SJSA1 (cell line): Measurements from ENCODE around the gene TBP. TPM values are rescaled to one million over a fixed set of nuclear protein-coding genes. Genes with fewer than 3 reads are reported as not detected.
A peak's percentile ranks its signal among the peaks of the same experiment; 100 is the strongest.
"Not testable (repeated sequence)": the region's sequence is repeated elsewhere in the genome, so short reads cannot be mapped to it uniquely, and the experiment has no call there.

Source experiments
- DNase-seq, 2 experiments: peaks; one replicate each; pipeline ENCODE4 v3.0.0-alpha.2; 2015 to 2020; ENCODE audit warnings: low spot score in 2 of 2, low read depth in 1 of 2
- H3K27ac ChIP-seq: fragments of 250-450 bp; sonication (Bioruptor Pico); 2 replicates; pipeline ENCODE4 v1.5.1; 2020; ENCODE audit warnings: mild to moderate bottlenecking, moderate library complexity
- H3K27me3 ChIP-seq: fragments of 250-450 bp; sonication (Bioruptor Pico); replicated peaks from 2 replicates; pipeline ENCODE4 v1.5.1; 2020; ENCODE audit warnings: mild to moderate bottlenecking, moderate library complexity
- H3K36me3 ChIP-seq: fragments of 250-450 bp; sonication (Bioruptor Pico); 2 replicates; pipeline ENCODE4 v1.5.1; 2020; ENCODE audit warnings: mild to moderate bottlenecking
- H3K4me1 ChIP-seq: fragments of 250-450 bp; sonication (Bioruptor Pico); replicated peaks from 2 replicates; pipeline ENCODE4 v1.6.1; 2021; ENCODE audit warnings: mild to moderate bottlenecking
- H3K4me3 ChIP-seq: fragments of 250-450 bp; sonication (Bioruptor Pico); 2 replicates; pipeline ENCODE4 v1.5.1; 2020; ENCODE audit warnings: mild to moderate bottlenecking
- H3K9me3 ChIP-seq: fragments of 250-450 bp; sonication (Bioruptor Pico); replicated peaks from 2 replicates; pipeline ENCODE4 v1.5.1; 2020; ENCODE audit warnings: mild to moderate bottlenecking
- total RNA-seq: library from RNA; depleted of rRNA; stranded (reverse); fragments of >200 nt; shearing (Covaris generic); gene quantifications from 2 replicates; pipeline ENCODE4 v1.2.3, GENCODE V29; 2014; rRNA removed

The TBP gene
- 18.0 and 25.0 TPM in 2 replicates for total RNA-seq

DNA sequence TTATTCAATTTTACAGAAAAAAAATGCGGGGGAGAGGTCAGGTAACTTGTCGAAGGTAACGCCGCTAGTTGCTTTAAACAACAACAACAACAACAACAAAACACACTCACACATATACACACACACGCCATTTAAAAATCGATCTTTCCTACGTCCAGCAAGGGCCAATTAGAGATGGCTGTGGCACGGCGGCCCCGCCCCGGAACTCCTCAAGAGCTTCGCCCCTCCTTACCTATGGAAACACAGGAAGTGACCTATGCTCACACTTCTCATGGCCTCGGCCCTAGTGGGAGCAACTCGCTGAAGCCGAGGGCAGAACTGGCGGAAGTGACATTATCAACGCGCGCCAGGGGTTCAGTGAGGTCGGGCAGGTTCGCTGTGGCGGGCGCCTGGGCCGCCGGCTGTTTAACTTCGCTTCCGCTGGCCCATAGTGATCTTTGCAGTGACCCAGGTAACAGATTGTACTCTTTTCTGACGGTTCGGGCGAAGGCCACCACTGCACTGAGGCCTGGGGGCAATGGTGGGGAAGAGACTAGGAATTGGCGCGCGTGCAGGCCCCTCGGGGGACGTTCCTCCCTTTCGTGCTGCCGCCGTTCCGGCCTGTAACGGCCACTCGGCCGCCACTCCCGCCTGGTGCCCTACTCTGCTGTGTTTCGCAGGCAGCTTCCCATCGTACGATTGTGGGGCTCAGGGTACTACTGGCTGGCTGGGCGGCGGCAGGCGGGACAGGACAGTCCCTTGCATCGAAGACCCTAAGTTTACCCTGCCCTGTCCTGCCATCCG lies at the start of gene TBP:
Gene TBP (plus strand): TSS at position 357 of the 783 bp plus-strand sequence. CDS start 2,661 bp downstream, outside the sequence.
- peaks cover 53% of the 10 kb centered on the region for H3K36me3 ChIP-seq
- H3K27me3 ChIP-seq = no peaks in the 10 kb centered on the region
- DNase-seq = peak; percentile 94 to 97
- H3K9me3 ChIP-seq = no peaks in the 10 kb centered on the region
- H3K4me3 ChIP-seq = peak within 1 kb of the TSS; percentile 81
- H3K4me1 ChIP-seq = peaks cover 17% of the 10 kb centered on the region
- peak within 1 kb of the TSS; percentile 98 for H3K27ac ChIP-seq

DNA sequence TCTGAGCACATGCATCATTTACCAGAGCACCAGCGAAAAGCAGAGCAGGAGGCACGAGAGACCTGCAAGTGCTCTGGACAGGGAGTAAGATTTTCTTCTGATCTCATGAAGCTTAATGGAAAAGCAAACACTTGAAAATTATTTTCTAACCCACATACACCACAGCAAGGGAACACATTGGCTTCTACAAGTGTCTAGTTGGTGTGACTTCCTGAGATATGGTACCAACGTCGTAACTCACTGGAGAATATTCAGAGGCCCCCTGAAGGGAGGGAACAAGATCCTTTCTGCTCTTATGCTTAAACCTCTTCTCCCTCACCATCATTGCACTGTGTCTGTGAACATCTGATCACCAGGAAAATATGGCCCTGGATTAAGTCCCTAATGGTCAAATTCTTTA lies 49.7 kb upstream of the TBP start:
- Histone ChIP-seq H3K4me1 (no peaks in the 10 kb centered on the region), H3K27me3 (peaks cover 4% of the 10 kb centered on the region; the same call in 1 of the 2 replicates), H3K27ac (no peak overlapping the region), H3K9me3 (no peaks in the 10 kb centered on the region), H3K36me3 (no peaks in the 10 kb centered on the region), H3K4me3 (no peak overlapping the region)
- no peak for DNase-seq

- H3K9me3 ChIP-seq = no peaks in the 10 kb centered on the region
- no peak overlapping the region for H3K27ac ChIP-seq
- H3K27me3 ChIP-seq = peaks cover 4% of the 10 kb centered on the region; the same call in 1 of the 2 replicates
- H3K4me1 ChIP-seq = no peaks in the 10 kb centered on the region
- DNase-seq = no peak
- H3K4me3 ChIP-seq = no peak overlapping the region
- H3K36me3 ChIP-seq = no peaks in the 10 kb centered on the region
These were observed 48.9 kb upstream of the TBP start for GRCh38 chr6:170505306-170505705.

- Histone ChIP-seq H3K27me3 (peaks cover 4% of the 10 kb centered on the region; the same call in 1 of the 2 replicates), H3K4me3 (no peak overlapping the region), H3K27ac (no peak overlapping the region), H3K9me3 (no peaks in the 10 kb centered on the region), H3K36me3 (no peaks in the 10 kb centered on the region), H3K4me1 (no peaks in the 10 kb centered on the region)
- DNase-seq = no peak
These were observed 47.7 kb upstream of the TBP start for GRCh38 chr6:170506446-170506845.

GRCh38 chr6:170507728-170508127 lies 46.4 kb upstream of the TBP start:
- not testable (repeated sequence) for H3K9me3 ChIP-seq, DNase-seq, H3K27ac ChIP-seq, H3K4me1 ChIP-seq, H3K4me3 ChIP-seq, H3K27me3 ChIP-seq, H3K36me3 ChIP-seq

DNA sequence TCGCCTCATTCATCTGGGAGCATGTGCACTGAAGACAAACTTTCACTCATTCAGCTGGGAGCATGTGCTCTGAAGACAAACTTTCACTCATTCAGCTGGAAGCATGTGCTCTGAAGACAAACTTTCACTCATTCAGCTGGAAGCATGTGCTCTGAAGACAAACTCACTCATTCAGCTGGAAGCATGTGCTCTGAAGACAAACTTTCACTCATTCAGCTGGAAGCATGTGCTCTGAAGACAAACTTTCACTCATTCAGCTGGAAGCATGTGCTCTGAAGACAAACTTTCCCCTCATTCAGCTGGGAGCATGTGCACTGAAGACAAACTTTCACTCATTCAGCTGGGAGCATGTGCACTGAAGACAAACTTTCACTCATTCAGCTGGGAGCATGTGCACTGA lies 45.9 kb upstream of the TBP start:
- not testable (repeated sequence) for H3K9me3 ChIP-seq, H3K4me1 ChIP-seq

GRCh38 chr6:170508892-170509722 lies 45.1 kb upstream of the TBP start:
- H3K27me3 ChIP-seq, H3K9me3 ChIP-seq, H3K4me1 ChIP-seq, H3K27ac ChIP-seq, DNase-seq, H3K36me3 ChIP-seq, H3K4me3 ChIP-seq: not testable (repeated sequence)

More for the DNA sequence above, 45.9 kb upstream of the TBP start:
- H3K4me3 ChIP-seq, DNase-seq, H3K27me3 ChIP-seq, H3K36me3 ChIP-seq, H3K27ac ChIP-seq: not testable (repeated sequence)

DNA sequence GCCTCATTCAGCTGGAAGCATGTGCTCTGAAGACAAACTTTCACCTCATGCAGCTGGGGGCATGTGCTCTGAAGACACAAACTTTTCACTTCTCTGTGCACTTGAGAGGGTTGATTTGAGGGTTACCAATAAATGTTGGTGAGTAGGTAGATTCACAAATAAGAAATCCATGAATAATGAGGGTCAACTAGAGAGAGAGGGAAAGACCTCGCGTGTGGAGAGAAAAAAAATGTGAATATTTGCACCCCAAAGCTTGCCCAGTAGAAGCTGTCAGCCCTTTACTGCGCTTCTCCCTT lies 44.5 kb upstream of the TBP start:
- no peak overlapping the region for H3K4me3 ChIP-seq
- no peaks in the 10 kb centered on the region for H3K4me1 ChIP-seq
- peaks cover 4% of the 10 kb centered on the region; the same call in 1 of the 2 replicates for H3K27me3 ChIP-seq
- no peak overlapping the region for H3K27ac ChIP-seq
- no peak for DNase-seq
- no peaks in the 10 kb centered on the region for H3K36me3 ChIP-seq
- no peaks in the 10 kb centered on the region for H3K9me3 ChIP-seq

GRCh38 chr6:170510631-170511030 lies 43.5 kb upstream of the TBP start:
- no peak overlapping the region for H3K27ac ChIP-seq
- peaks cover under 1% of the 10 kb centered on the region; the same call in 1 of the 2 replicates for H3K27me3 ChIP-seq
- no peak overlapping the region for H3K4me3 ChIP-seq
- no peaks in the 10 kb centered on the region for H3K4me1 ChIP-seq
- H3K9me3 ChIP-seq = no peaks in the 10 kb centered on the region
- no peak for DNase-seq
- no peaks in the 10 kb centered on the region for H3K36me3 ChIP-seq

GRCh38 chr6:170512249-170512648 lies 41.9 kb upstream of the TBP start:
- DNase-seq = no peak
- Histone ChIP-seq H3K4me3 (no peak overlapping the region), H3K9me3 (no peaks in the 10 kb centered on the region; the same call in 1 of the 2 replicates), H3K36me3 (no peaks in the 10 kb centered on the region), H3K27ac (no peak overlapping the region), H3K4me1 (no peaks in the 10 kb centered on the region), H3K27me3 (no peaks in the 10 kb centered on the region)

- Histone ChIP-seq H3K36me3 (no peaks in the 10 kb centered on the region), H3K27me3 (no peaks in the 10 kb centered on the region; the same call in 1 of the 2 replicates), H3K4me1 (no peaks in the 10 kb centered on the region), H3K4me3 (no peak overlapping the region), H3K27ac (no peak overlapping the region), H3K9me3 (no peaks in the 10 kb centered on the region; the same call in 1 of the 2 replicates)
- no peak for DNase-seq
These were observed 39.3 kb upstream of the TBP start for GRCh38 chr6:170514908-170515307.

DNA sequence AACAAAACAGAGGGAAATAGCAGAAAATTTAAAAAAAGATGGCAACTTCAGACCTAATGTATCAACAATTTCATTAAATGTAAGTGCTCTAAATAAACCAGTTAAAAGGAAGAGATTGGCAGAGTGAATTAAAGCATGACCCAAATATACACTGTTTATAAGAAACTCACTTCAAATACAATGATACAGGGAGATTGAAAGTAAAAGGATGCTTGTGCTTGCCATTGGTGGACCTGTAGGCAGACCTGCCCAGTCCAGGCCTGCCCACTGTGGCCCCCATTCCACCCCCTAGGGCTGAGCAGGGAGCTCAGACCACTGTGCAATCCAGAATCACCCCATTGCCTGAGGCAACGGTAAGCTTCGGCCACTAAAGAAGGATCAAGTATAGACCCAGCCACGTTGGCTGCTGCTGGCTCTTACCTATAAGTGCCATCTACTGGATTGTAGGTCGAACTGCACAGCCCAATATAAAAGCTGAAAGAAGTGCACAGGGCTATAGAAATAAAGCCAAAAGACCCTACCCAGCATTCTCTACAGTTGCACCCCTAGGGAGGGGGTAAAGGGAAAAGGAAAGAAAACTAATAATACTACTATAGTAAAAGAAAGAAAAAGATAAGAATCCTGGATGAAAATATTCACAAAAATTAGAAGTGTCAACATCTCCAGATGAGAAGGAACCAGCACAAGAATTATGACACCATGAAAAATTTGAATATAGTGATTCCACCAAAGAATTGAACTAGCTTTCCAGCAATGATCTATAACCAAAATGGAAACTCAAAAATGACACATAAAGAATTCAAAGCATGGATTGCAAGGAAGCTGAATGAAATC lies 37.2 kb upstream of the TBP start:
- DNase-seq = peak; percentile 53 to 63
- no peak overlapping the region for H3K4me3 ChIP-seq
- H3K27me3 ChIP-seq = no peaks in the 10 kb centered on the region; the same call in 1 of the 2 replicates
- no peaks in the 10 kb centered on the region for H3K4me1 ChIP-seq
- no peak overlapping the region for H3K27ac ChIP-seq
- no peaks in the 10 kb centered on the region for H3K36me3 ChIP-seq
- no peaks in the 10 kb centered on the region; the same call in 1 of the 2 replicates for H3K9me3 ChIP-seq

GRCh38 chr6:170522565-170523183 lies 31.5 kb upstream of the TBP start:
- no peak overlapping the region for H3K4me3 ChIP-seq
- H3K27me3 ChIP-seq = no peaks in the 10 kb centered on the region; the same call in 1 of the 2 replicates
- DNase-seq = peak in 1 of 2 experiments; percentile 4
- H3K4me1 ChIP-seq = no peaks in the 10 kb centered on the region
- H3K9me3 ChIP-seq = no peaks in the 10 kb centered on the region
- no peaks in the 10 kb centered on the region for H3K36me3 ChIP-seq
- no peak overlapping the region for H3K27ac ChIP-seq
